ENCODE data around the gene C10orf105.

C10orf105 gene

GRCh38 chr10:71675295-71675970, 44.1 kb downstream of the C10orf105 start:
- no peak for DNase-seq (ENCODE audit: low spot score)

GRCh38 chr10:71671994-71672946, 47.3 kb downstream of the C10orf105 start:
- no peak for DNase-seq (ENCODE audit: low spot score)

GRCh38 chr10:71667387-71667752, 52.2 kb downstream of the C10orf105 start:
- DNase-seq (ENCODE audit: low spot score): no peak

GRCh38 chr10:71666639-71667386, 52.8 kb downstream of the C10orf105 start:
- DNase-seq (ENCODE audit: low spot score): no peak

GRCh38 chr10:71665456-71665855, 54.1 kb downstream of the C10orf105 start:
- DNase-seq (ENCODE audit: low spot score): no peak

GRCh38 chr10:71664585-71664984, 55.0 kb downstream of the C10orf105 start:
- DNase-seq (ENCODE audit: low spot score): no peak

GRCh38 chr10:71663311-71663710, 56.3 kb downstream of the C10orf105 start:
- no peak for DNase-seq (ENCODE audit: low spot score)

- no peak for DNase-seq (ENCODE audit: low spot score)
These were observed 57.7 kb downstream of the C10orf105 start for GRCh38 chr10:71661779-71662336.

Measured in CD4-positive, alpha-beta T cell treated with Interleukin-6 at 100 ng/mL for 8 hours (primary cell).